HUDEP-2 (cell line): ENCODE data around the gene PDE11A.

Experiments
- DNase-seq, 76 experiments: peaks; one replicate each; lab custom pipeline; 2025; ENCODE audit not compliant: unreplicated experiment in 76 of 76; lab: John Stamatoyannopoulos, UW

Gene PDE11A

GRCh38 chr2:177772529-177772928 is 300.0 kb downstream of the PDE11A start:
- DNase-seq: peak in 6 of 76 experiments; percentile 3 to 14 (median 8)

DNA sequence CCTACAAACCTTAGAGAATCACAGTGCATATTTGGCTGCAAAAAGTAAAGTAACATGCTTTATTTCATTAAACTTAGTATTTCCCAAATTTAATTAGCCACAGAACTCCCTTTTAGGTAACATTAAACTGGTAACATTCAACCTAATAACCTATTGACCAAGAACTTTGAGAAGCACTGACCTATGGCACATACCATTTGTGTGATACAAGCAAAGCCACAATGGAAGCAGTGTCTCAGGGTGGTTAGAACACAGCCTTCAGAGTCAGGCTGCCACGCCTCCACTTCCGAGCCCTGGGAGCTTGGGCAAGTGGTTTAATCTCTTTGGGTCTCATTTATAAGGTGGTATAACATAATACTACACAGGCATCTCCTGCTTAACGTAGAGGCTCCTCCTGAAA is 301.4 kb downstream of the PDE11A start:
- no peak for DNase-seq

DNA sequence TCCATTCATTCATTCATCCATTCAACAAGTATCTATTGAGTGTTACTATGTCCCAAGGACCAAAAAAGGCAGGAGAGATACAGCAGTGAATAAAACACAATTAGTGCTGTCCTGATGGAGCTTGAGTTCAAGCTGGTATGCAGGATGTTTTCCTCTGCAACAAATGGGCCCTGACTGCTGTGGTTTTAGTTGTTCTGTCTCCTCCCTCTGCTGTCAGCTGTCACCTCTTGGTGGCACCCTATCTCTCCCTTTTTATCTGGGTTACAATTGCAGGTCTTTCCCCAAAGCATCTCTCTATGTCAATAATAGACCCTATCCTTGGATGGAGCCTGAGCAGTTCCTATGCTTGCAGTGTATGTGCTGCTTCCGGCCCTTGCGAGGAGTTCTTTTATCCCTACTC is 304.8 kb downstream of the PDE11A start:
- DNase-seq: no peak

GRCh38 chr2:177765698-177766097 is 306.9 kb downstream of the PDE11A start:
- no peak for DNase-seq

GRCh38 chr2:177763531-177764265 is 308.9 kb downstream of the PDE11A start:
- DNase-seq: peak in 68 of 76 experiments; percentile 7 to 80 (median 54)

GRCh38 chr2:177759443-177759842 is 313.1 kb downstream of the PDE11A start:
- DNase-seq: no peak

DNA sequence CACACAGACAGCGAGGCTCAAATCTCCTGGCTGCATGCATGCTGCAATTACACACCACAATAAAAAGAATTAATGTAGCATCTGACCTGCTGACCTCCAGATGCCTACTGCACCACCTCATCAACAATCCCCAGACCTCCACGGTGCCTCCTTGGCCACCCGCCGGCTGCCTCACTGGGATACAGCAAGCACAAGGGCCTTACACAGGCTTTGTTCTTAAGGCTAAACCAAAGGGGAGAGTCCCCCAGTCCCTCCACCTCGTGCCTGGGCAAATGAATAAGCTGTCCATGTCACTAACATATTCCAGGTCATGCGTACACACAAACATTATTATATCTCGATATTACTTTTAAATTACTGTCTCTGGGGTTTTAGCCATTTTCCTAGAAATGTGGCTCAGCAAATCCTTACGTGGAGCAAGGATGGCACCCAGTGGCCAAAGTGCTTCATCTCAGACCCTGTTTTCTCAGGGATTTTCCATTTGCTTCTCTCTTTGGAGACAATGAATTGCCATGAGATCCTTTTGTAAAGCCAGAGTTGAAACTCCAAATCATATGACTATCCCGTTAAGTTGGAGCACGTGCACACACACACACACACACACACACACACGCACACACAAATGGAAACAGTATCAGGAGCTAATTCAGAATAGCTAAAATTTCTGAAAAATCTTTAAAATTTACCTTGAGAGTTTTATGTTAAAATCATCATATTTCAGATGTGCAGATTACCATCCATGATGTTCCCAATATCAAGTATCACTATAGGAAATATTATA is 313.8 kb downstream of the PDE11A start:
- peak in 2 of 76 experiments; percentile 2 to 4 for DNase-seq

- no peak for DNase-seq
Observed at GRCh38 chr2:177756336-177756735, 316.2 kb downstream of the PDE11A start.

DNA sequence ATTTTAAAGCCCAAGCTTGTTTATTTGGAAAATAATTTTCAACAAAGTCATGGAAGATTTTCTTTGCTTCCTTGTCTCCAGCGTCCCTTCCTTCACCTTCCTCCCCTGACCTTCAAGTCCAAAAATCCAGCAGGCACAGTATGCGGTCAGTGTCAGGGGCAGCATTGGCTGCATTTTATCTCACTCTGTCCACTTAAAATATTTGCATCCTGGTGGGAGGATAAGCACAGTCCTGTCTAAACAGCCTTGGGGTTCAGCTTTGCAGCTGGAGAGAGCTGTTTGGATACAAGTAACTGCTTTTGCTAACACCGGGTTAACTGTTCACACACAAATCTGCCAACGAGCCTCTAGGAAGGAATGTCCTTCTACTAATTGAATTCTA is 318.1 kb downstream of the PDE11A start:
- DNase-seq: no peak

DNA sequence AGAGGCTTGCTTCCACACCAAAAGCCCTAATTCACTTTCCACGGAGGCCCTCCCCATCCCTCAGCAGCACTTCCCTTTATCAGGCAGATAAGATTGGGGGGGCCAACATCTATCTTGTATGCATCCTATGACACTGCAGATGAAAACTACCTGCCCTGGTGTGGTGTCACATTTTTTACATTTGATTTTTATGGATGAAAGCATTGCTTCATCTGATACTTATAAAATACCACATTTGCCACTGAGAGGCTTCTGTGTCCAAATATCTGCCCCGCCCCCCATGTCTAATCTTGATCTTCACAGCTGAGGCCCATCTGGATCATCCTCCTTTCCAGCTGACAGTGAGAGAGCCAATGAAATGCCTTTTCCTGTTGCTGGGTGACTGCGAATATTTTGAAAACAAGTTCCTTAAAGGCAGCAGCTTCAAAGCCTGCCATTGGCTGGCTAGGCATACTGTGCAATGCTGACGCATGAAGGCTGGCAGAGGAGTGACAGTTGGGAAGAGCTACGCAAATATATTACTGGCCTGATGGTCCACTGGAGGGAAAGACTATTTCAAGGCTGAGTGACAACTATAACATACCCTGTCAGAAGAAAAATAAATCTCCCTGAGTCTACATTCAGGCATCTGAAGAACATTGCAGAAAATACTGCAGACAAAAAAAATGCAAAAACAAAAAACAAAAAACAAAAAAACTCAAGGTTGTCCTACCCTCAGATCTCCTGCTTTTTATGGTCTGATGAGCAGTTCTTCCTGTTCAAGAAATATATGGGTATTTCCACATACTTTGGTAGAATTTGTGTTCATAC is 318.7 kb downstream of the PDE11A start:
- peak in 9 of 76 experiments; percentile 4 to 31 (median 11) for DNase-seq

GRCh38 chr2:177748360-177748759 is 324.2 kb downstream of the PDE11A start:
- DNase-seq: no peak

DNA sequence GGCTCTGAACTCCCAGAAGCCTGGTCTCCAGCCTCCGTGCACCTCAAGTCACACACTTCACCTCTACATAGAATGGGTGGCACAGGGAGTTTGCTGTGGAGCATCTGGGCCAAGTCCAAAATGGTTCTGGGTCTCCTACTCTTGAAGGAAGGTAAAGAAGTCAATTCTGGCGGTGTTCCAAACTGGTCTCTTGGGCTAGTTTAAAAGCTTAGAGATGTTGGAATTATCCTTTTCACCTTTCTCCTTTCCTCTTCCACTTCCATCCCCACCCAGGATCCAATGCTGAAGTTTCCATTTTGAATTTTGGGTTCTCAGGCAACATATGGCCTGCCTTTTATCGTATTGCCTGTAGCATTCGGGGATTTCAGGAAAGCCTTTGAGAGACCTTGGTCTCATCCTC is 325.2 kb downstream of the PDE11A start:
- no peak for DNase-seq

DNA sequence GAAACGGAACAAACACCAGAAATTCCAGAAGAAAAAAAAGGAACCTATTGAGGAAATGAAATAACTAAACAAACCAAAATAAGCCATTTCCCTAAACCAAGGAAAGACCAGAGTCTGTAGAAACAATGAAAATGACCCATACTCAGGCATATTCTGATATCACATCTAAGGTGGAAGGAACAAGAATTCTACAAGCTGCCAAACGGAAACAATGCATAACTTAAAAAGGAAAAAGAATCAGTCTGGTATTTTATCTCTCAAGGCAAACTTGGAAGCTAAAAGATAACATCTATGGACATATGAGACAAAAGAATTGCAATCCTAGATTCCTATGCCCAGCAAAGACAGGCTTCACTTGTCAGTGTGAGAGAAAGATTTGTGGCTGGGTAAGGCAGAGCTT is 326.2 kb downstream of the PDE11A start:
- no peak for DNase-seq

DNA sequence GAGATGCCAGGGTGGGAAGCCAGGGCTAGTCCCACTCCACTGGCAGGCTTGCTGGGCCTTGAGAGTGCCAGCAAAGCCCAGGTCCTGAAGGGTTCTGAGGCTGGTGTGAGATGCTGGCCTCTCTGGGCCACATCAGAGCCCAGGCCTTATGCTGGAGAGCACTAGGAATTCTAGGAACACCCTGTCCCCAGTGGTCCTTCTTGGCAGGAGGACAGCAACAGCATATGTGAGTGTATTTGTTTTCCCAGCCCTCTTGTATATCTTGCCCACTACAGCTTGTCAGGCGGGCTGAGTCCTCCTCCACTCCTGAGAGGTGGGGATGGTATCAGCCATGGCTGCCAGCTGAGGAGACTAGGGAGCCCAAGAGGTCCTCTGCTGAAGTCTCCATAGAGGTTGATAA is 327.0 kb downstream of the PDE11A start:
- no peak for DNase-seq

GRCh38 chr2:177742851-177743250 is 329.7 kb downstream of the PDE11A start:
- no peak for DNase-seq

DNA sequence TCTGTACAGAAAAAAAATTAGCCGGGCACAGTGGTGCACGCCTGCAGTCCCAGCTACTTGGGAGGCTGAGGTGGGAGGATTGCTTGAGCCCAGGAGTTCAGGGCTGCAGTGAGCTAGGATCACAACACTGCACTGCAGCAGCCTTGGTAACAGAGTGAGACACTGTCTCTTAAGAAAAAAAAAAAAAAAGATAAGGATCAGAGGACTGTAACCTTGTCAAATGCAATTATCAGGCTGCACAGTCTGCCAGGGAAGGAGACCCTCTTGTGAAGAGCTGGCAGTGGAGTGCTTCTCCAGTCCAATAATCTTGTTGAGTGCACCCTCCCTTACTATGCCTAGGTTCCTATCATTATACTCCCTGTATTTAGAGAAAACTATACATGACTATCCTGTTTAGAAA is 330.7 kb downstream of the PDE11A start:
- no peak for DNase-seq

DNA sequence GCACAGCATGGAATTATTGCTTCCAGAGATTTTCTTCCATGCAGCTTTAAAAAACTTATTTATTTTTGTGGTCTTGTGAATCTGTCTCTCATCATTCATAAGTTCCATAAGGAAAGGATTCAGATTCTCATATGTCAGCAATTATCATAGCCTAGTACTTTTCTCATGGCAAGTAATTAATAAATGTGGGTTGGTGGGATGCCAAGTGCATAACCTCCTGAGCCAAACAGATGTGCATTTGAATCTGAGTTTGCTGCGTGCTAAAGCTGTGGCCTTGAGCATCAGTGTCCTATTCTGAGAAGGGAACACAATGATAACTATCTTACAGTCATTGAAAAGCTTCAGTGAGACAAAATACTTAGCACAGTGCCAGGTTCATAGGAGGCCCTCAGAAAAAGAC is 331.9 kb downstream of the PDE11A start:
- DNase-seq: no peak

DNA sequence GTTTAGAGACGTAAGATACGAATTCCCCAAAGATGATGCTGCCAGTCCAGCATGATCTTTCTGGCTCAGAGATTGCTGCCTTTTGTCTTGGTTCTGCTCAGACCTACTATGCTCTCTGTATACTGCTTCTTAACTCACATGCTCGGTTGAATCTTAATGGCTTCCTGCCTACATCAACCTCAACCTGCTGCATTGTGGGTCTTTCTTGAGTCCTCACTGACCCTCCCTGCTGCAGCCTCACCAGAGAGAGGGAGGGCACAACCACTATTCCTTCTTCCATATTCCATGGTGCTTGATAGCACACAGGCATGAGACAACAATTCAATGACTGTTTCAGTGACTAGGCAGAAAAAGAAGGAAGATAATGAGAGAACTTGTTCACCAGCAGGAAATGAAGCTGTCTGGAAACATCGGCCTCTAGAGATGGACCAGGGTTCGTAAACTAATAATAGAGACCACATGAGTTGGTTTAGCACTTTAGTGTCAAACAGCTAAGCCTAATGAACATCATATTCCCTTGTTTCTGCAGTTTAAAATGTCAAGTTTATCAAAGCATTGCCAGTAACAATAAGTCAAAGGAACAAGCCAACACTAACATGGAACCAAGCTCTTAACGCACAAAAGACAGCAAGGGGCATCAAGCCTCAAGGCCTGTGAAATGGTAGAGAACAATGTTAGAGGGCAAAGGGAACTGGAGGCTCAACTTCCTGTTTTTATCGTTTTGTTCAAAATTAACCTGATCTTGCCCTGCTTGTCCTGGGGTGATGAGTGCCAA is 333.9 kb downstream of the PDE11A start:
- DNase-seq: no peak

DNA sequence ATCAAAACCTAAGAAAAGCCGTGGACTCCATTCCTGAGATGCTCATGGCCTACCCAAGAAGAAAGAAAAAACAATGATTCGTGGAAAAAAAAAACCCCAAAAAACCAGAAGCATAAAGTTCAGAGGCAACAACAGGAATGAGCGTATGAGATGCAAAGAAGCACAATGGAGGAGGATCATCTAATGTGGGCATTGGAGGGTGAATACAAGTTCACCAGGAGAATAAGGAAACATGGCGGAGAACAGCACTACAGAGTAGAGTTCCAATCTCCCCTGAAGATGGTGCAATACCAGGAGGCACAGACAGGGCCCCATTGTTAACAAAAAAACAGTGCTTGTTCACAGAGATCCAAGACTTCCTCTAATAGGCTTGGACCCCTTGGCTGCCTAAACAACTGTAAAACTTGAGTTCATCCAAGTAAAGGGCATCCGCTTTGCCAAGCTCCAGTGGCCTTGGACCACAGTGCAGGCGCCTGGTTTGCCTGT is 337.2 kb downstream of the PDE11A start:
- no peak for DNase-seq

DNA sequence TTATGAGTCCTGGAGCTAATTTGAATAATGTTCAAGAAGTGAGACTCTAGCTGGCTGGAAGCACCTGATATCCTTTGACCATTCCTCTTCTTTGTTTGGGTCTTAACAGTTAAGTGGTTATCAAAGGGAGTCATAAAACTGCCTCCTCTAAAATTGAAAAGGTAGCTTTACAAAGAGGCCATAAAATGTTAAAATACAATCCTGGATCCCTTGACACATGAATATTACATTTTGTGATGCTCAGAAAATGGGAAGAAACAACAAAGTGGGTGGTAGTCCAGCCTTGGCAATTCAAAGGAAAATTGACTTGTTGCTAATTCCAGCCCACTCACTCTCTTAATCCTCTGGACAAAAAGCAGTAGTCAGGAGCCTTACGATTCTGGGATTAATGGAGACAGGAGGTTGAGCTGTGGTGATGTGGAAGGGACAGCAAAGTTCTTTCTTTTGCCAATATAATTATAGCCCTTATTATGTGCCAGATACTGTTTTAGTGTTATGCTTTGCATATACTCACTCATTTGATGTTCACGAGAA is 339.2 kb downstream of the PDE11A start:
- DNase-seq: no peak
